Measurements from ENCODE around the gene PARL. TPM values are rescaled to one million over a fixed set of nuclear protein-coding genes. Genes with fewer than 3 reads are reported as not detected.

The PARL gene
- total RNA-seq, 1 experiment from 2014 or later = 73.7 TPM

GRCh38 chr3:183911763-183912506 is 27.3 kb upstream of the PARL start:
- no peaks in the 10 kb centered on the region for H3K27me3 ChIP-seq (replicated peaks; ENCODE audit: insufficient read depth, low read depth, low read length, poor library complexity)
- H3K9me3 ChIP-seq (ENCODE audit: low read depth, low read length, poor library complexity, severe bottlenecking) = no peaks in the 10 kb centered on the region
- no peaks in the 10 kb centered on the region for H3K4me1 ChIP-seq (ENCODE audit: insufficient read depth, low read length, poor library complexity, severe bottlenecking)
- H3K36me3 ChIP-seq (ENCODE audit: insufficient read depth, low read length, poor library complexity, severe bottlenecking) = no peaks in the 10 kb centered on the region
- intact Hi-C loops (cut with micrococcal nuclease; ENCODE audit: unreplicated experiment) = no loop called here
- TF ChIP-seq EZH2 (IDR thresholded peaks at IDR 0.05; ENCODE audit: borderline replicate concordance, low read depth, low read length, poor library complexity, severe bottlenecking) = no peak
- no peak for TF ChIP-seq CTCF (conservative IDR thresholded peaks at IDR 0.05; ENCODE audit: low read depth, low read length)
- POLR2A ChIA-PET (ENCODE audit: low non-redundant PET) = no interaction called here
- no peak for DNase-seq (ENCODE audit: low spot score)
- CTCF ChIA-PET = no interaction called here
- BruUV-seq (replicated peaks) = no TSS peak
- no peak overlapping the region for H3K4me3 ChIP-seq (ENCODE audit: low read depth, low read length, poor library complexity, severe bottlenecking)
- H3K27ac ChIP-seq (ENCODE audit: low read depth, low read length, poor library complexity, severe bottlenecking) = no peak overlapping the region

GRCh38 chr3:183911087-183911486 is 26.4 kb upstream of the PARL start:
- intact Hi-C loops (cut with micrococcal nuclease; ENCODE audit: unreplicated experiment) = no loop called here
- H3K9me3 ChIP-seq (ENCODE audit: low read depth, low read length, poor library complexity, severe bottlenecking) = no peaks in the 10 kb centered on the region
- TF ChIP-seq EZH2 (IDR thresholded peaks at IDR 0.05; ENCODE audit: borderline replicate concordance, low read depth, low read length, poor library complexity, severe bottlenecking) = no peak
- no peak for TF ChIP-seq CTCF (conservative IDR thresholded peaks at IDR 0.05; ENCODE audit: low read depth, low read length)
- H3K36me3 ChIP-seq (ENCODE audit: insufficient read depth, low read length, poor library complexity, severe bottlenecking) = no peaks in the 10 kb centered on the region
- ChIA-PET CTCF (interaction anchor here (0.5 kb wide), 1 partner anchor 212 kb away, joined by 3 read pairs; no protein-coding TSS in a partner anchor), POLR2A (ENCODE audit: low non-redundant PET) (interaction anchor here (0.6 kb wide), 1 partner anchor 69 kb away, joined by 4 read pairs; no protein-coding TSS in a partner anchor)
- no peak for DNase-seq (ENCODE audit: low spot score)
- no TSS peak for BruUV-seq (replicated peaks)
- no peak overlapping the region for H3K27ac ChIP-seq (ENCODE audit: low read depth, low read length, poor library complexity, severe bottlenecking)
- H3K4me3 ChIP-seq (ENCODE audit: low read depth, low read length, poor library complexity, severe bottlenecking) = no peak overlapping the region
- no peaks in the 10 kb centered on the region for H3K4me1 ChIP-seq (ENCODE audit: insufficient read depth, low read length, poor library complexity, severe bottlenecking)
- no peaks in the 10 kb centered on the region for H3K27me3 ChIP-seq (replicated peaks; ENCODE audit: insufficient read depth, low read depth, low read length, poor library complexity)

GRCh38 chr3:183909030-183909600 is 24.4 kb upstream of the PARL start:
- H3K36me3 ChIP-seq (ENCODE audit: insufficient read depth, low read length, poor library complexity, severe bottlenecking) = no peaks in the 10 kb centered on the region
- no peak for DNase-seq (ENCODE audit: low spot score)
- CTCF ChIA-PET = no interaction called here
- no peak overlapping the region for H3K4me3 ChIP-seq (ENCODE audit: low read depth, low read length, poor library complexity, severe bottlenecking)
- no peaks in the 10 kb centered on the region for H3K9me3 ChIP-seq (ENCODE audit: low read depth, low read length, poor library complexity, severe bottlenecking)
- no TSS peak for BruUV-seq (replicated peaks)
- intact Hi-C loops (cut with micrococcal nuclease; ENCODE audit: unreplicated experiment) = no loop called here
- H3K27me3 ChIP-seq (replicated peaks; ENCODE audit: insufficient read depth, low read depth, low read length, poor library complexity) = no peaks in the 10 kb centered on the region
- no peaks in the 10 kb centered on the region for H3K4me1 ChIP-seq (ENCODE audit: insufficient read depth, low read length, poor library complexity, severe bottlenecking)
- no peak overlapping the region for H3K27ac ChIP-seq (ENCODE audit: low read depth, low read length, poor library complexity, severe bottlenecking)
- TF ChIP-seq EZH2 (IDR thresholded peaks at IDR 0.05; ENCODE audit: borderline replicate concordance, low read depth, low read length, poor library complexity, severe bottlenecking) (no peak), CTCF (conservative IDR thresholded peaks at IDR 0.05; ENCODE audit: low read depth, low read length) (no peak)
- POLR2A ChIA-PET (ENCODE audit: low non-redundant PET) = no interaction called here
